Neural cell (in vitro differentiated cells): ENCODE results near the gene KCNJ1. TPM values are rescaled to one million over a fixed set of nuclear protein-coding genes. Genes with fewer than 3 reads are reported as not detected.

ENCODE experiments used
- H2AFZ ChIP-seq: fragments of 200-600, 300-800 bp; sonication (generic), shearing (Covaris generic); 2 replicates; pipeline ENCODE4 v1.6.0; 2014; ENCODE audit warnings: low read depth, mild to moderate bottlenecking, antibody characterized with exemption, low read length, moderate library complexity
- H3F3A ChIP-seq: fragments of 200-600 bp; shearing (Covaris generic); 2 replicates; pipeline ENCODE4 v1.6.1; 2016; ENCODE audit warnings: mild to moderate bottlenecking, moderate library complexity, mixed read lengths, antibody characterized with exemption, low read length; ENCODE audit not compliant: insufficient read depth, poor library complexity, severe bottlenecking
- H3K27ac ChIP-seq: fragments of 200-600, 300-800 bp; sonication (generic), shearing (Covaris generic); 2 replicates; pipeline ENCODE4 v1.5.1; 2014; ENCODE audit warnings: mild to moderate bottlenecking, low read length, moderate library complexity
- H3K27me3 ChIP-seq: fragments of 300-800, 200-600 bp; sonication (generic), shearing (Covaris generic); 2 replicates; pipeline ENCODE4 v1.6.0; 2014; ENCODE audit warnings: mild to moderate bottlenecking, low read depth, low read length, moderate library complexity; ENCODE audit not compliant: insufficient read depth
- H3K36me3 ChIP-seq: fragments of 300-800, 200-600 bp; sonication (generic), shearing (Covaris generic); 2 replicates; pipeline ENCODE4 v1.5.1; 2014; ENCODE audit warnings: mild to moderate bottlenecking, antibody characterized with exemption, low read length, moderate library complexity; ENCODE audit not compliant: insufficient read depth
- H3K4me2 ChIP-seq: fragments of 300-800, 200-600 bp; sonication (generic), shearing (Covaris generic); 2 replicates; pipeline ENCODE4 v1.6.0; 2014; ENCODE audit warnings: mild to moderate bottlenecking, low read length
- H3K4me3 ChIP-seq: fragments of 300-800, 200-600 bp; sonication (generic), shearing (Covaris generic); 2 replicates; pipeline ENCODE4 v1.5.1; 2014; ENCODE audit warnings: mild to moderate bottlenecking, low read length, moderate library complexity
- H3K79me2 ChIP-seq: fragments of 200-600 bp; shearing (Covaris generic); replicated peaks from 2 replicates; pipeline ENCODE4 v1.6.0; 2014; ENCODE audit warnings: mild to moderate bottlenecking, low read length, moderate library complexity; ENCODE audit not compliant: insufficient read depth
- H3K9ac ChIP-seq: fragments of 300-800, 200-600 bp; sonication (generic), shearing (Covaris generic); 2 replicates; pipeline ENCODE4 v1.6.1; 2016; ENCODE audit warnings: mild to moderate bottlenecking, low read length, mixed read lengths
- H3K9me2 ChIP-seq: fragments of 200-600 bp; shearing (Covaris generic); 2 replicates; pipeline ENCODE4 v1.6.1; 2016; ENCODE audit warnings: mild to moderate bottlenecking, low read length, mixed read lengths; ENCODE audit not compliant: insufficient read depth
- H3K9me3 ChIP-seq: fragments of 200-600, 300-800 bp; sonication (generic), shearing (Covaris generic); 2 replicates; pipeline ENCODE4 v1.6.1; 2016; ENCODE audit warnings: mild to moderate bottlenecking, mixed run types, low read length, moderate library complexity, mixed read lengths
- H4K20me1 ChIP-seq: fragments of 200-600 bp; shearing (Covaris generic); 2 replicates; pipeline ENCODE4 v1.6.1; 2016; ENCODE audit warnings: mild to moderate bottlenecking, mixed run types; ENCODE audit not compliant: insufficient read depth
- CTCF ChIP-seq: fragments of 450-650 bp; IDR thresholded peaks from 2 replicates; pipeline ENCODE4 v1.5.1; 2014; ENCODE audit warnings: antibody characterized with exemption, mild to moderate bottlenecking, moderate library complexity; ENCODE audit not compliant: poor library complexity, severe bottlenecking
- EP300 ChIP-seq: fragments of 450-650 bp; conservative IDR thresholded peaks from 2 replicates; pipeline ENCODE4 v1.6.1; 2014; ENCODE audit warnings: antibody characterized with exemption, mild to moderate bottlenecking, moderate library complexity; ENCODE audit not compliant: poor library complexity, severe bottlenecking
- EZH2 ChIP-seq: fragments of 200-600, 300-800 bp; shearing (Covaris generic), sonication (generic); IDR thresholded peaks from 2 replicates; pipeline ENCODE4 v1.6.1; 2014; ENCODE audit warnings: antibody characterized with exemption, low read length, borderline replicate concordance, mild to moderate bottlenecking; ENCODE audit not compliant: insufficient read depth, poor library complexity, severe bottlenecking
- MXI1 ChIP-seq: fragments of 450-650 bp; conservative IDR thresholded peaks from 2 replicates; pipeline ENCODE4 v1.6.1; 2014; ENCODE audit warnings: antibody characterized with exemption, mild to moderate bottlenecking; ENCODE audit not compliant: poor library complexity, severe bottlenecking
- POLR2AphosphoS5 ChIP-seq: IDR thresholded peaks from 2 replicates; pipeline ENCODE4 v1.6.1; 2012
- RAD21 ChIP-seq: fragments of 450-650 bp; conservative IDR thresholded peaks from 2 replicates; pipeline ENCODE4 v1.6.1; 2014; ENCODE audit warnings: antibody characterized with exemption, mild to moderate bottlenecking, moderate library complexity
- SMC3 ChIP-seq: fragments of 450-650 bp; conservative IDR thresholded peaks from 2 replicates; pipeline ENCODE4 v1.6.1; 2014; ENCODE audit warnings: antibody characterized with exemption, mild to moderate bottlenecking, moderate library complexity; ENCODE audit not compliant: poor library complexity
- TAF1 ChIP-seq: IDR thresholded peaks from 2 replicates; pipeline ENCODE4 v1.6.1; 2012; ENCODE audit warnings: low read depth
- polyA plus RNA-seq: library from polyadenylated mRNA; depleted of rRNA; stranded (reverse); fragments of >200 nt; gene quantifications from 2 replicates; pipeline ENCODE4 v1.2.3, GENCODE V29; 2014

Gene KCNJ1
- polyA plus RNA-seq, 1 donor from 2014 or later: 0.22 TPM

- TF ChIP-seq EZH2: no peak
- no peaks in the 10 kb centered on the region for H3K27me3 ChIP-seq
- H3K4me2 ChIP-seq: no peak overlapping the region
- no peak overlapping the region for H3K27ac ChIP-seq
- no peaks in the 10 kb centered on the region for H3K79me2 ChIP-seq
- H3K9me3 ChIP-seq: no peaks in the 10 kb centered on the region
- no peaks in the 10 kb centered on the region for H3K36me3 ChIP-seq
- H3F3A ChIP-seq: no peaks in the 10 kb centered on the region
- H3K4me3 ChIP-seq: no peak overlapping the region
- H3K9ac ChIP-seq: no peak overlapping the region
- H4K20me1 ChIP-seq: no peaks in the 10 kb centered on the region
- H3K9me2 ChIP-seq: no peaks in the 10 kb centered on the region
- H2AFZ ChIP-seq: no peak overlapping the region
Observed at GRCh38 chr11:128824191-128825049, 42.7 kb downstream of the KCNJ1 start.

DNA sequence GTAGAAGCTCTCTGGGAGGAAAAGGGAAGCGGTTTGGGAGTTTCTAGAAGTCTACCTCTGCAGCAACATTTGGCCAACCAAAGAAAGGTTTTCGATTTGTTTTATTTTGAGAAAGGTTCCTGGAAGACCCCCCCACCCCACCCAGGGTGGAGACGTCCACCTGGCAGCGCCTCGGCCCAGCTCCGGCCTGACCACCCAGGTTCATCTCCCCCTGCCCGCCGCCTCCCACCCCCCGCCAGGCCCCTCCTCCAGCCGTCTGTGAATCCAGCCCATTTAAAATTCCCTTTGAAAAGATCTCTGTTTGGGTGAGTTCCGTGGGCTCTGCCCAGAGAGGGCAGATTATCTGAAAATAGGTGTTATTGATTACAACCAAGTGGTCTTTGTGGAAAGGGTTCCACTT lies 43.3 kb downstream of the KCNJ1 start:
- Histone ChIP-seq H3F3A (no peaks in the 10 kb centered on the region), H4K20me1 (no peaks in the 10 kb centered on the region), H3K36me3 (no peaks in the 10 kb centered on the region), H3K4me3 (no peak overlapping the region), H3K27ac (no peak overlapping the region), H3K27me3 (no peaks in the 10 kb centered on the region), H3K4me2 (no peak overlapping the region), H3K9ac (no peak overlapping the region), H3K9me3 (no peaks in the 10 kb centered on the region), H3K9me2 (no peaks in the 10 kb centered on the region), H2AFZ (no peak overlapping the region), H3K79me2 (no peaks in the 10 kb centered on the region)
- TF ChIP-seq SMC3 (no peak), RAD21 (no peak), EP300 (no peak), TAF1 (no peak)

- Histone ChIP-seq H3K79me2 (no peaks in the 10 kb centered on the region), H3K9me3 (no peaks in the 10 kb centered on the region), H3K9ac (no peak overlapping the region), H3K4me3 (no peak overlapping the region), H3K36me3 (no peaks in the 10 kb centered on the region), H3K4me2 (no peak overlapping the region), H2AFZ (no peak overlapping the region), H3K27me3 (no peaks in the 10 kb centered on the region), H3K27ac (no peak overlapping the region), H3K9me2 (no peaks in the 10 kb centered on the region), H3F3A (no peaks in the 10 kb centered on the region), H4K20me1 (no peaks in the 10 kb centered on the region)
- TF ChIP-seq SMC3: no peak
Observed at GRCh38 chr11:128822130-128822529, 45.0 kb downstream of the KCNJ1 start.

DNA sequence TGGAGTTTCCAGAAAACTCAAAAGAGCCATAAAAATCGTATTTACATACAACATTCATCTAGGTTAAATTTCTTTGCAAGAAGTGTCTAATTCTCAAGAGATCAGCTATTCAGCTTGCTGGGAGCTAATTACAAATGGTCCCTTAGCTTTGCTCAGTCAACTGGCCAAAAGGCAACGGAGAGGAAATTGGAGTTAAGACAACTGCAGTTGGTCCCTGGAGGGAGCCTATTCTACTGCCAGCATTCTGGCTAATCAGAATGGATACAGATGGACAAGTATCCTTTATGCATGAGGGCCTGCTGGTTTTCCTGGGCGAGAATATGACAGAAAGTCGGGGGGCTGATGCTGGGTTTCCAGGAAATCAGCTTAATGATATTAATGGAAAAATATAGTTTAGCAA lies 45.5 kb downstream of the KCNJ1 start:
- Histone ChIP-seq H3K27me3 (no peaks in the 10 kb centered on the region), H3F3A (no peaks in the 10 kb centered on the region), H2AFZ (no peak overlapping the region), H3K9ac (no peak overlapping the region), H3K9me2 (no peaks in the 10 kb centered on the region), H4K20me1 (no peaks in the 10 kb centered on the region), H3K4me3 (no peak overlapping the region), H3K9me3 (no peaks in the 10 kb centered on the region), H3K79me2 (no peaks in the 10 kb centered on the region), H3K27ac (no peak overlapping the region), H3K4me2 (no peak overlapping the region), H3K36me3 (no peaks in the 10 kb centered on the region)
- no peak for TF ChIP-seq CTCF
- no peak for TF ChIP-seq POLR2AphosphoS5
- no peak for TF ChIP-seq MXI1
